ACHN (cell line): Measurements from ENCODE around the gene COX19.
A peak's percentile ranks its signal among the peaks of the same experiment; 100 is the strongest.

Experiments used
- DNase-seq: peaks from one replicate; pipeline ENCODE4 v3.0.0-alpha.2; 2015
- in situ Hi-C: cut with HindIII; loops from 2 replicates; pipeline ENCODE4 v1.10.0; 2017; ENCODE audit warnings: low sequenced_read_pairs, low pct_ligation_motif_present, low pct_unique_long_range_greater_than_20kb

Gene COX19, protein sequence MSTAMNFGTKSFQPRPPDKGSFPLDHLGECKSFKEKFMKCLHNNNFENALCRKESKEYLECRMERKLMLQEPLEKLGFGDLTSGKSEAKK

DNA sequence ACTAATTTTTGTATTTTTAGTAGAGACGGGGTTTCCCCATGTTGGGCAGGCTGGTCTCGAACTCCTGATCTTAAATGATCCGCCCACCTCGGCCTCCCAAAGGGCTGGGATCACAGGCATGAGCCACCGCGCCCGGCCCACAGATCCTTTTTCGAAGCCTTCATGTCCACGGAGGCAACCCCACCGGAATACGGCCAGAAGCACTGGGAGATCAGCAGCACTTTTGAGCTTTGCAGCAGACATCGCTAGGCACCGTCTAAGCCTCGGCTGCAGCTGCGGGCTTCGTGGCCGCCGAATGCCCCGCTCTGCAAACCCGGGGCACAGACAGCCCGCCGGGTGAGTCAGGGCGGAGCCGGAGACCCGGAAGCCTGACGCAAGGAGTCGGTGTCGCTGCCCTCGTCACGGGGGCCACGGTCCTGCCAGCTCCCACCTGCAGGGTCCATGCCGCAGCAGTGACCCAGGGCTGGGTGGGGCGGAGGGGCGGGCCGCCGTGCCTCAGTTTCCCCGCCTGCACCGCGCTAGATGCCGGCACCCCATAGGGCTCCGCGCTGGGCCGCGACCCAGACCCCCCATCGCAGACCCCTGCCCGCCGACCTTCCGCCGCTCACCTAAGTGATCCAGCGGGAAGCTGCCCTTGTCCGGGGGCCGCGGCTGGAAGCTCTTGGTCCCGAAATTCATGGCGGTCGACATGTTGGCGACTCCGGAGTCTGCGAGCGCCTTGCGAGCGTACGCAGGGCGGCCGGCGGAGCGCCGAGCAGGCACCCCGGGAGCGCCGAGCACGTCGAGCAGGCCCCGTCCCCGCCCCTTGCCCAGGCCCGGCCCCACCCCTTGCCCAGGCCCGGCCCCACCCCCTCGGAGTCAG is at the start of gene COX19:
Gene COX19, minus strand, starts transcription at position 730 of the 862 bp plus-strand sequence. Its CDS starts 40 bp downstream, at position 690.
- DNase-seq = peak; percentile 94
- in situ Hi-C loops = loop anchor here (25.0 kb wide), 1 partner anchor 188 kb away; no protein-coding TSS in a partner anchor

DNA sequence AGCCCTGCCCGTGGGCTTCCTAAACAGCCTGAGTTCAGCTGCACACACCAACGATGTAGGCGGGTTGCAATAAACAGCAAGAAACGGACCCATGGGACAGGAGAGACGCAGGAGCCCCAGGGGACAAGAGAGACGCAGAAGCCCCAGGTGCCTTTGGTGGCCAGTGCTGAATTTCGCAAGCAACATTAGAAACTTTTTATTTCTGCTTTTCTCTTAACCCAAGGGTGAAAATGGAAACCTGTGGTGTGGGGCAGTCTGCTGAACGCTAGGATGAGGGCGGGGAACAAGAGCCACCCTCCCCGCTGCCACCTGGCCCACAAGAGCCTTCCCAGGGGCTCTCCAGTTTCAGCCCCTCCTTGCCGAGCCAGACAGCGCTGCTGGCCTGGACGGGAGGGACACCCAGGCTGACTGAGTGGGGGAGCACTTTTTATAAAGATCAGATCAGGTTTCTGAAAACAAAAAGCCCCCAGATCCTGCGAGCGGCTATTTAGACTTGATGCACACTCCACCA is 49.0 kb upstream of the COX19 start:
- in situ Hi-C loops = no loop called here

DNA sequence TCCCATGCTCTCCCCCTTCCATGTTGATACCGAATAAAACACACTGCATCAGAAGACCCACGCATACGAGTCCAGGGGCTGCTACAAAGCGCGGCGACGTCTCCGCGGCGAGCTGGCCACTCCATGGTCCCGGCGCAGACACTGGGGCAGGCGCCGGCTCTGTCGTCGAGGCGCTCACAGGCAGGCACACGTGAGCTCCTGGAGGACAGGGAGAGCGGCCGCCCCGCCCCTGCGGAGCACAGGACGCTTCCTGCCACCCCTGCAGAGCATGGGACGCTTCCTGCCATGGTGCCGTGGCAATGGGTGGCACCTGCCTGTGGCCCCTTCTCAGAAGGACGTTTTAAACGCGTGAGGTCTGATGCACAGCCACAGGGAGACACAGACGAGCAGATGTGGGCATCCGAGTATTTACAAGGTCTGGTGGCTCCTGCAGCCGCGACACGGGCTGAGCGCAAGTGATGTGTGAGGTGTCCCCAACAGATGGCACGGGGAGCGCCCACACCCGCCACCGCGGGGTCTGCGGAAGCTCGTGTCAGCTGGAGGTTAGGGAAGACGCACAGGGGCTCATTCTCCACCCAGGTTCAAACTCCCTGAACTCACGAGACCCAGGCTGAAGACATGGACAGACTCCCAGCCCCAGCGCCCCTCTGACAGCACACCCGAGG is 47.6 kb upstream of the COX19 start:
- in situ Hi-C loops = no loop called here
- DNase-seq = no peak

More for the DNA sequence above, 49.0 kb upstream of the COX19 start:
- DNase-seq = no peak

DNA sequence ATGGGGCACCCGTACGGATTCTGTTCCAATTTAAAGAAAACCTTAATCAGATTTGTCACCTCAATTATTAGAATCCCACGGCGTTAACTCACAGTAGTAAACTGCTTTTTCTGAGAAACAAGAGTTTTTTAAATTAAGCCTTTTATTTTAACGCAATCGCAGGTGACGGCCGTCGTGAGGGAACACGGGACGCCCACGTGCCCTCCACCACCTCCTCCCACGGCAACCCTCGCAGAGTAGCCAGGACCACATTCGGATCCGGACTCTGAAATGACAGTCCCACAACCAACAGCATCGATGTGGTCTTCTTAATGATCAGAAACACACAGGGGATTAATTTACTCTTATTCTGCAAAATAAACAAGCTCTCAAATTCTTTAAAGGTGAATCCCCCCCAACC is 47.0 kb upstream of the COX19 start:
- in situ Hi-C loops = no loop called here
- no peak for DNase-seq

DNA sequence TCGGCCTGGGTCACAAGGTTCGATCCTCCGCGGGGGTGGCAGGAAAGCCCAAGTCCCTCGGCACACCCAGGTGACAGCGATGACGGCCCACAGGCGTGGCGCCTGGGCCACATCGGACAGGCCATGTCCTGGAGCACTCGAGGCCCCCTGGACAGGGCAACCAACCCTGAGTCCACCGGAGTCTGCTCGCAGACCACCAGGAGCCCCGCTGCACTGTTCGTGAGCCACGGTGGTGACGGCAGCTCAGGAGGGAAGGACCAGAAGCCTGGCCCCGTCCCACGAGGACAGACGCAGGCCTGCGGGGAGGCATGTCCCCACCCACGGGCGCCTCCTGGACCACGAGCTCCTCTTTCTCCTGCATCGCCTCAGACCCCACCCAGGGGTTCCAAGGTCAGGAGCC is 46.6 kb upstream of the COX19 start:
- no peak for DNase-seq
- in situ Hi-C loops = no loop called here

DNA sequence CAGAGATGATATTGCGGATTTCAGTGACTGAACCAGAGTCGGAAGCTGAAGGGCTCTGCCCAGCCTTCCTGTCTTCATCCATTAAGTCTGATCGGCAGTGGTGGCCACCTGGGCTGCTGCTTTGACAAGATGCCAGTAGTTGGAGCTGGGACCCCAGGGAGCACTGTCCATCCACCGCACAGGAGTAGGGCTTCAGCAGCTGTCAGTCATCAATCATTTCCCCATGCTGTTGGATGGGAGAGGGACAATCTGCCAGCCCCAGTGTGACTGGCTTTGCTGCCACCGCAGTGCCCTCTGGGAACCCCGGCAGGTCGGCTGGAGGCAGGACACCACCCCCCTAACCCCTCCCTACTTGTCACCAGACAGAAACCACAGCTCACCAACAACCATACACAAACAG is 46.0 kb upstream of the COX19 start:
- DNase-seq = no peak

DNA sequence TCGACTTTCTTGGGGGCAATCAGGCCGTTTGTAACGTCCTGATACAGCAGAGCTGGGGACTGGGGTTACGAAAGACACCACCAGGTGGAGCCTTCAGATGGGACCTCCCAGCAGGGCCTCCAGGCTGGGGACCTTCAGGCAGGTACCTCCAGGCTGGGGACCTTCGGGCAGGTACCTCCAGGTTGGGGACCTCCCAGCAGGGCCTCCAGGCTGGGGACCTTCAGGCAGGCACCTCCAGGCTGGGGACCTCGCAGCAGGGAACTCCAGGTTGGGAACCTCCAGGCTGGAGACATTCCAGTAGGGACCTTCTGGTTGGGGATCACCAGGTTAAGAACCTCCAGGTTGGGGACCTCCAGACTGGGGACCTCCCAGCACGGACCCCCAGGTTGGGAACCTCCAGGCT is 45.5 kb upstream of the COX19 start:
- in situ Hi-C loops = no loop called here
- DNase-seq = no peak

More for the DNA sequence above, 46.0 kb upstream of the COX19 start:
- in situ Hi-C loops = no loop called here

DNA sequence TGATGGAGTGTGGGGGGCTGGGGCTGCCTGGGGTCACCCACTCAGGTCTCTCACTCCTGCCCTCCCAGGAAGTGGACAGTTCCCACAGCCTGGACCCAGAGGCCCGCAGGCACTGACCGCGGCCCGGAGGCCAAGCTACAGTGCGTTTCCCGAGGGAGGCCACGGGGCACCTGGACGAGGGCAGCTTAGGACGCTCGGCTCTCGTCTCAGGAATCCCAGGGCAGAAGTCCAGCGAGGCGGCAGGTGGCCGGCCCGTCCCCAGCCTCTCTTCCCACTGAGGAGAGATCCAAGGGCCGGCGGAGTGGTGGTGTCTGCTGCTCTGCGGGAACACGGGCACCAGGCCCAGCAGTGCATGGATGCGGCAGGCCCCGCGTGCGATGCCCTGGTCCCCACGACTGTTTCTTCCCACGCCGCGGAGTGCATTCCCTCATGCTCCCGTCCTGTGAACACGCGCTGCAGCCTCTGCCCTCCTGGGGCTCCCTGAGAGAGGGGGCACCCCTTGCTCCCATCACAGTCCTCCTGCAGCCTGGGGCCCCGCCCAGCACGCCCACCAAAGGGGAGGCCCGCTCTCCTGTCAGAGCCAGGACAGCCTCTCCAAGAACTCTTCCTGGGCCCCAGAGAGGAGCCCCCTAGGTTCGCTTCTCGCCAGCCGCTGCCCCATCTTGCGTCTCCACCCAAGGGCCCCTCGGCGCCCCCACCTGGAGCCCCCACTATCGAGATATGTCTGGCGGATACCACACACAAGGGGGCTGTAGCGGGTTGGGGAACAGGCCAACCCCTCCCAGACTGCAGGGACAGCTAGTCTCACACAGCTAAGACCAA is 44.7 kb upstream of the COX19 start:
- in situ Hi-C loops = no loop called here
- no peak for DNase-seq

DNA sequence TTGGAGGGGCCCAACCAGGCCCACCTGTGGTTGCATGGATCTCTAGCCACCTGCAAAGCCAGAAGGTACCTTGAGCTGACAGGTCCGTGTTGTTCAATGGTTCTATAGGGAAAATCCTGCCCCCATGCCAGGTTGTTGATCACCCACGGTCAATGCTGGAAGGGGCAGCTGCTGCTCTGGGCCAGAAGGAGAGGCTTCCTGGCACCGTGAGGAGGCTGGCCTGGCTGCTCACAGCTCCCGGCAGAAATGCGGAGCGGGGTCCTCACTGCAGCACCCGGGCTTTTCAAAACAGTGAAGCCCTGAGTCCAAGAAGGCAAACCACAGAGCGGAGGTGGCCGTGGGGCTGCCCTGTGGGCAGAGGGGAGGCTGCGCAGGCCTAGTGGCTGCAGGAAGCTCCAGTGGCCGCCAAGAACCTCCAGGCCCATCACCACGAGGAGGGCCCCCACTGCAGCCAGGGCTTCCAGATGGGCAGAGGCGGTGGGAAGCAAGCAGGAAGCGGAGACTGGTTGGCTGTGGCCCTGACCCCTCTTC is 44.0 kb upstream of the COX19 start:
- no peak for DNase-seq
- in situ Hi-C loops = no loop called here

DNA sequence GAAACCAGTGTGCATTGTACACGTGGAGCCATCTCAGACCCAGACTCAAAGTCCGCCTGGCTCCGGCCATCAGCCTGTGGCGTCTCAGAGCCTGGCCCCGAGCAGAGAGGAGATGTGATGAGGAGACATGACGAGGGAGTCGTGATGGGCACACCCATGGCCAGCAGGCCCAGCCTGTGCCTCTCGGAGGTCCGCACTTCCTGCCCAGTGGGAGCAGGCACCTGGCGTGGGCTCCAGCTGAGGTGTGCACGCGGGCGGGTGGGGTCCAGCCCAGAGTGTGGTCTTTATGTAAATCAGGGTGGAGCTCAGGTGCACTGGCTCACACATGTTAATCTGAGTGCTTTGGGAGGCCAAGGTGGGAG is 43.0 kb upstream of the COX19 start:
- in situ Hi-C loops = no loop called here
- no peak for DNase-seq

DNA sequence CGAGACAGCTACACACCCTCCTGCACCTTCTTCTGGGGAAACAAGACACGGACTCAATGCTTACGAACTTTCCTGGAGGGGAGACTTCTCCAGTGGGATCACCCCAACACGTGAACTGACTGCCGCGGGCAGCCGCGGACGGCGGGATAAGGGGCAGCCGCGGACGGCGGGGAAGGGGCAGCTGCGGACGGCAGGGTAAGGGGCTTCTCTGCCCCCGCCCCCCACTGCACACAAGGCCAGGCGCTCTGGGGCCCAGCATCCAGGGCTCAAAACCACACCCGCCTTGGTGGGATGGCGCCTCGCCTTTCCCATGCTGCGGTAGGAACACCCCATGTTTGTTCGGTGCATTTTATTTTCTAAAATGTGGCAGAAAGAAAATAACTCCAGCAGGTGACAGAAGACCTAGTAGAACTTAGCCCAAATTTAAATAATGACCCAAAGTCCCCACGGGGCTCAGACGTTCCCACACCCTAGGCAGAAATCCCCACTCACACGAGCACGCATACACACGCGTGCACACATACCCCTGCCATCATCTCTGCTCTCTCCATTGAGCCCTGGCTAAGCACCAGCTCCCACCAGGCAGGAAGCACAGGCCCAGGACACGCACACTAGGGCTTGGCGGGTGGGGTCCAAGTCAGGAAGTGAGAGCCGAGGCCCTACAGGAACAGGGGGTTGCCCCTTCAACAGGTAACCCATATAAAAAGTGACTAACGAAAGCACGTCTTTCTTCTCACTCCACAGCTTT is 42.4 kb upstream of the COX19 start:
- in situ Hi-C loops = no loop called here
- no peak for DNase-seq

DNA sequence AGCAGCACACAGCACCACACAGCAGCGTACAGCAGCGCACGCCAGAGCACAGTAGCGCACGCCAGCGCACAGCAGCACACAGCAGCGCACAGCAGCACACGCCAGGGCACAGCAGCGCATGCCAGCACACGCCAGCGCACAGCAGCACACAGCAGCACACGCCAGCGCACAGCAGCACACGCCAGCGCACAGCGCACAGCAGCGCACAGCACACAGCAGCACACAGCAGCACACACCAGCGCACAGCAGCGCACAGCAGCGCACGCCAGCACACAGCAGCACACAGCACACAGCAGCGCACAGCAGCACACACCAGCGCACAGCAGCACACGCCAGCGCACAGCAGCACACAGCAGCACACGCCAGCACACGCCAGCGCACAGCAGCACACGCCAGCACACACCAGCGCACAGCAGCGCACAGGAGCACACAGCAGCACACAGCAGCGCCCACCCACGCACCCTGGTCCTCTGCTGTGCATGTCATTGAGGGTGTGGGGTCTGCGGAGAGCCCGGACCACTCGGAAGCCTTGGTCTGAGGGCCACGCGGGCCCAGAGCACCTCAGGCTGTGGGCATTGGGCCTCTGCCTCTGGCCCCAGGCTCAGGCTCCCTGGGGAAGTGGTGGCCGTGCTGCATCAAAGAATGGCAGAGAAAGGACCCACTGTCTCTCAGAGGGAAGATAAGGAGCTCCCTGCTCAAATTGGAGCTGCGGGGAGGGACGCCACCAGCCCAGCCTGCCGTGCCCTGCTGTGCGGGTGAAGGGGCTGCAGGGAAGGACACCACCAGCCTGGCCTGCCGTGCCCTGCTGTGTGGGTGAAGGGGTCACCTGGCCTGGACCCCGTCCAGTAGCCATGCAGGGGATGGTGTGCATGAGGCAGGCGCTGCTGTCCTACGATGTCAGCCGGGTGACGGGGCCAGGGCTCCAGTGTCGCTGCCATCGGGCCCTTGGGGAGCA is 41.5 kb upstream of the COX19 start:
- in situ Hi-C loops = no loop called here
- no peak for DNase-seq

DNA sequence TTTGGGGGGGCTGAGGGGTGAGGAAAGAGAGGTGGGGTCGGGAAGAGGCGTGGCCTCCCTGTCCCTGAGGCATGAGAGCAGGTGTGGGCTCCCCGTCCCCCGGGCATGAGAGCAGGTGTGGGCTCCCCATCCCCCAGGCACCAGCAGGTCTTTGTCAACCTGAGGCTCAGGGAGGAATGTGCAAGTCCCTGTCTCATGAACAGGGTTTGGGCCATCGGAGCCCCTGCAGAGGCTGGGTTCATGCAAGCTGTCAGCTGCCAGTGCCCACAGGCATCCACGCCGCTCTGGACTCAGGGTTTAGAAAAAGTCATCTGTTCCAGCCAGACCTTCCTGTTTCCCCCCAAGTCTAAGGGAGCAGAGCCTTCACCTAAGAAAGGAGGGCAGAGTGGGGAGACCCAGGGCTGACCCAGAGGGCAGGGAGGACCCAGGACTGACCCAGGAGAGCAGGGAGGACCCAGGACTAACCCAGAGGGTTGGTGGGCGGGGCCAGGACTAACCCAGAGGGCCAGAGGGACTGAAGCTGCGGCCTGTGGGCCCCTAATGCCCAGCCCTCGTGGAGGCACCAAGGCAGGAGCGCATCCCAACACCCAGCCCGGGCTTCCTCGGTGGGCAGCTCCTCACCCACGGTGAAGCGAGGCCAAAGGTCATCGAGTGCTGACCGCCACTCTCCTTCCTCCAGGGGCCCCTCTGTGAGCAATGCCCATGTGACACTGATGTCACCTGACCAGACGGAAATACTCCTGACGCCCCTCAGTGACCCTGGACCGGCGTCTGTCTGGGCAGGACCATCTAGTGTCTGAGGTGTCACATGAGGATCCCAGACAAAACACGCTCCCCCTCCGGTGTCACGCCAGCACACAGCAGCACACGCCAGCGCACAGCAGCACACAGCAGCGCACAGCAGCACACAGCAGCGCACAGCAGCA is 40.1 kb upstream of the COX19 start:
- in situ Hi-C loops = no loop called here

DNA sequence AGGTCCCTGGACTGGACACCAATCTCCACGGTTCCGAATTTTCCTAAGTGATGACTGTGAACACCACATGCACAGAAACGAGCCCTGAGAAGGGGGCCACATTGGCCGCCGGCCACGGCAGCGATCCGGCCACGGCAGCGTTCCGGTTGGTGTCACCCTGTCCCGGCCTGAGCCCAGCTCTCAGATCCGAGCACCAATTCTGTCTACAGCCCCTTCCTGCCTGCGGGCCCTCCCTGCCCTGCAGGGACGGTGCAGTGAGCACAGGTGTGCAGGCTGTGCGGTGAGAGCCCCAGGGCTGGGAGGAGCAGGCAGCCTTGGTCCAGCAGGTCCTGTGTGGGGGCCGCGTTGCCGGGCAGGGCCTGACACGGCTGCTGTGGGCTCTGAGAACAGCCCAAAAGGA is 39.3 kb upstream of the COX19 start:
- no peak for DNase-seq
- in situ Hi-C loops = no loop called here

More for the DNA sequence above, 40.1 kb upstream of the COX19 start:
- no peak for DNase-seq

DNA sequence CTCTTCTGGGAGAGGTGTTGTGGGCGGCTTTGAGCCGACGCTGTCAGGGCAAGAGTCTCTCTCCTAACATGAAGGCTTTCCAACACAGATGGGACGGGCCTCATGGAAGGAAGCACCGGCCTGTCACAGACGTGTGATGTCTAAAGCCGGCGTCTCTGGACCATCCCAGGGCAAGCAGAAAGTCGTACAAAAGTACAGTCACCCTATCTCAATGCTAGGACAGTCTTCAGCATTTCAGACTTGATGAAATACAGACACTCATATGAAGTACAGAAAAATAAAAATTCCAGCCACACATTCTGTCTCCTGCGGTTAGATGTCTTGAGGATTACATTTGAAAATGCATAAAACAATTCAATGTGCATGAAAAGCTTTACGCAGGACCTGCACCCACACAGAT is 38.2 kb upstream of the COX19 start:
- in situ Hi-C loops = no loop called here
- DNase-seq = no peak

DNA sequence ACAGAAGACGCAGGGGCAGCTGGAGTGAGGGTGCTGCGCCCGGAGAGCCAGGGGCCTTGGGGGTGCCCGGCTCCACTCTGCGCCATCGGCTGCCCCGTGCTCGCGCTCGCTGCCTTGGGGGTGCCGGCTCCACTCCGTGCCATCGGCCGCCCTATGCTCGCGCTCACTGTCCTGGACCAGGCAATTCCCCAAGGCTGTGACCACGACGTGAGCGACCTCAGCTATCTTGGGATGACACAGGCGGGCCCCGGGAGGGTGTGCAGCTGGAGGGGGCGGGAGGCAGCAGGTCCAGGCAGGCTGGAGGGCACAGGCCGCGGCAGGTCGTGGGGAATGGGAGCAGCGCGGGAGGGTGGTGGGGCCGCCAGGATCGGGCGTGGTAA is 37.4 kb upstream of the COX19 start:
- in situ Hi-C loops = no loop called here
- no peak for DNase-seq
